ENCODE data around the gene PLOD1.

DNA sequence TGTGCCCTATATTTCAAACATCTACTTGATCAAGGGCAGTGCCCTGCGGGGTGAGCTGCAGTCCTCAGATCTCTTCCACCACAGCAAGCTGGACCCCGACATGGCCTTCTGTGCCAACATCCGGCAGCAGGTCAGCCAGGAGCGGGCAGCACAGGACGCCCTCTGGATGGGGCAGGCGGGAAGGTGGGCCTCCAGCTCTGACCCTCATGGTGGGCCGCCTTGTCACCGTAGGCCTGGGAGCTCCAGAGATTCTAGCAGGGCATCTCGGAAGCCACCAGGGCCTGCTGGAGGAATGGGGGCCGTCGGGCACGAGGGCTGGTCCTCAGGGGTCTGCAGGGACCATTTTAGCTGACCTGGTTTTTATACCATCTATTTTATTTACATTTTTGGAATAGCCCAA, 30.1 kb downstream of the PLOD1 start:
- TF ChIP-seq, protein P1, sequence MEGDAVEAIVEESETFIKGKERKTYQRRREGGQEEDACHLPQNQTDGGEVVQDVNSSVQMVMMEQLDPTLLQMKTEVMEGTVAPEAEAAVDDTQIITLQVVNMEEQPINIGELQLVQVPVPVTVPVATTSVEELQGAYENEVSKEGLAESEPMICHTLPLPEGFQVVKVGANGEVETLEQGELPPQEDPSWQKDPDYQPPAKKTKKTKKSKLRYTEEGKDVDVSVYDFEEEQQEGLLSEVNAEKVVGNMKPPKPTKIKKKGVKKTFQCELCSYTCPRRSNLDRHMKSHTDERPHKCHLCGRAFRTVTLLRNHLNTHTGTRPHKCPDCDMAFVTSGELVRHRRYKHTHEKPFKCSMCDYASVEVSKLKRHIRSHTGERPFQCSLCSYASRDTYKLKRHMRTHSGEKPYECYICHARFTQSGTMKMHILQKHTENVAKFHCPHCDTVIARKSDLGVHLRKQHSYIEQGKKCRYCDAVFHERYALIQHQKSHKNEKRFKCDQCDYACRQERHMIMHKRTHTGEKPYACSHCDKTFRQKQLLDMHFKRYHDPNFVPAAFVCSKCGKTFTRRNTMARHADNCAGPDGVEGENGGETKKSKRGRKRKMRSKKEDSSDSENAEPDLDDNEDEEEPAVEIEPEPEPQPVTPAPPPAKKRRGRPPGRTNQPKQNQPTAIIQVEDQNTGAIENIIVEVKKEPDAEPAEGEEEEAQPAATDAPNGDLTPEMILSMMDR (conservative IDR thresholded peaks at IDR 0.05; ENCODE audit: low read depth in 2 of 2), result no peak
- no peak for TF ChIP-seq STAT1 (IDR thresholded peaks at IDR 0.05; ENCODE audit: unreplicated experiment)
- no peak for TF ChIP-seq EZH2 (IDR thresholded peaks at IDR 0.05; ENCODE audit: low read depth, unreplicated experiment)
